ENCODE results near the gene SPIN1.

Gene SPIN1

GRCh38 chr9:88411471-88411870, 23.2 kb downstream of the SPIN1 start:
- Histone ChIP-seq H3K4me3 (ENCODE audit: low read depth, low read length) (no peak overlapping the region), H3K36me3 (ENCODE audit: control insufficient read depth in 2 of 2, insufficient read depth in 1 of 2, low read length in 2 of 2) (no peaks in the 10 kb centered on the region; a peak in 1 of 3 replicates), H3K4me1 (ENCODE audit: control insufficient read depth, insufficient read depth, low read length) (no peaks in the 10 kb centered on the region), H3K9me3 (ENCODE audit: control insufficient read depth, insufficient read depth, low read depth, low read length) (no peaks in the 10 kb centered on the region), H3K27ac (ENCODE audit: extremely low read depth, low read depth, low read length) (no peak overlapping the region)
- no peak for TF ChIP-seq TRIM28 (IDR thresholded peaks at IDR 0.05; ENCODE audit: borderline replicate concordance, low read length)
- no peak for TF ChIP-seq ZNF449 (tag by site-specific recombination; IDR thresholded peaks at IDR 0.05)
- no peak for TF ChIP-seq ZNF23 (tag by site-specific recombination; IDR thresholded peaks at IDR 0.05; ENCODE audit: borderline replicate concordance)
- no peak for TF ChIP-seq ZNF560 (tag by site-specific recombination; IDR thresholded peaks at IDR 0.05; ENCODE audit: borderline replicate concordance)
- TF ChIP-seq KLF17 (tag by site-specific recombination; IDR thresholded peaks at IDR 0.05), result no peak
- no peak for TF ChIP-seq HOXA7 (CRISPR knock-in tag; IDR thresholded peaks at IDR 0.05; ENCODE audit: borderline replicate concordance)
- no peak for TF ChIP-seq ZNF132 (tag by site-specific recombination; IDR thresholded peaks at IDR 0.05; ENCODE audit: borderline replicate concordance)
- TF ChIP-seq ZNF707 (tag by site-specific recombination; IDR thresholded peaks at IDR 0.05), result no peak
- no peak for TF ChIP-seq ZNF155 (tag by site-specific recombination; IDR thresholded peaks at IDR 0.05)
- TF ChIP-seq ZNF221 (tag by site-specific recombination; IDR thresholded peaks at IDR 0.05; ENCODE audit: borderline replicate concordance), result no peak
- no peak for TF ChIP-seq ZBTB49 (tag by site-specific recombination; IDR thresholded peaks at IDR 0.05; ENCODE audit: low read depth)
- TF ChIP-seq PBX3 (CRISPR knock-in tag; IDR thresholded peaks at IDR 0.05), result no peak
- no peak for TF ChIP-seq ZBTB7A (tag by site-specific recombination; IDR thresholded peaks at IDR 0.05; ENCODE audit: low read depth)
- ChIA-PET POLR2A (no interaction called here), CTCF (interaction anchor here (0.9 kb wide), 1 partner anchor 9 kb away, joined by 4 read pairs; no protein-coding TSS in a partner anchor)

GRCh38 chr9:88414298-88414697, 26.1 kb downstream of the SPIN1 start:
- Histone ChIP-seq H3K27ac (ENCODE audit: extremely low read depth, low read depth, low read length) (no peak overlapping the region), H3K4me1 (ENCODE audit: control insufficient read depth, insufficient read depth, low read length) (no peaks in the 10 kb centered on the region), H3K36me3 (ENCODE audit: control insufficient read depth in 2 of 2, insufficient read depth in 1 of 2, low read length in 2 of 2) (peaks cover 0 to 13% of the 10 kb centered on the region in 2 experiments; a peak in 2 of 3 replicates), H3K9me3 (ENCODE audit: control insufficient read depth, insufficient read depth, low read depth, low read length) (no peaks in the 10 kb centered on the region), H3K4me3 (ENCODE audit: low read depth, low read length) (no peak overlapping the region)
- TF ChIP-seq ZNF548 (tag by site-specific recombination; IDR thresholded peaks at IDR 0.05) (no peak), ZNF747 (tag by site-specific recombination; IDR thresholded peaks at IDR 0.05) (no peak), GLIS2 (tag by site-specific recombination; IDR thresholded peaks at IDR 0.05) (no peak), ZNF26 (tag by site-specific recombination; IDR thresholded peaks at IDR 0.05) (no peak), ZNF837 (tag by site-specific recombination; IDR thresholded peaks at IDR 0.05) (no peak), ZNF2 (tag by site-specific recombination; IDR thresholded peaks at IDR 0.05) (no peak), ZSCAN30 (tag by site-specific recombination; IDR thresholded peaks at IDR 0.05) (no peak), ZNF274 (IDR thresholded peaks at IDR 0.05; ENCODE audit: low read length) (no peak), ZNF274 (tag by site-specific recombination; IDR thresholded peaks at IDR 0.05; ENCODE audit: borderline replicate concordance) (no peak), YY2 (tag by site-specific recombination; IDR thresholded peaks at IDR 0.05) (no peak), ZFHX2 (tag by site-specific recombination; conservative IDR thresholded peaks at IDR 0.05) (no peak), SP2 (tag by site-specific recombination; IDR thresholded peaks at IDR 0.05) (no peak), ZNF292 (tag by site-specific recombination; IDR thresholded peaks at IDR 0.05; ENCODE audit: borderline replicate concordance, low read depth) (no peak), ZNF571 (tag by site-specific recombination; IDR thresholded peaks at IDR 0.05) (no peak)
- TF ChIP-seq, protein P1, sequence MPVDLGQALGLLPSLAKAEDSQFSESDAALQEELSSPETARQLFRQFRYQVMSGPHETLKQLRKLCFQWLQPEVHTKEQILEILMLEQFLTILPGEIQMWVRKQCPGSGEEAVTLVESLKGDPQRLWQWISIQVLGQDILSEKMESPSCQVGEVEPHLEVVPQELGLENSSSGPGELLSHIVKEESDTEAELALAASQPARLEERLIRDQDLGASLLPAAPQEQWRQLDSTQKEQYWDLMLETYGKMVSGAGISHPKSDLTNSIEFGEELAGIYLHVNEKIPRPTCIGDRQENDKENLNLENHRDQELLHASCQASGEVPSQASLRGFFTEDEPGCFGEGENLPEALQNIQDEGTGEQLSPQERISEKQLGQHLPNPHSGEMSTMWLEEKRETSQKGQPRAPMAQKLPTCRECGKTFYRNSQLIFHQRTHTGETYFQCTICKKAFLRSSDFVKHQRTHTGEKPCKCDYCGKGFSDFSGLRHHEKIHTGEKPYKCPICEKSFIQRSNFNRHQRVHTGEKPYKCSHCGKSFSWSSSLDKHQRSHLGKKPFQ (tag by site-specific recombination; IDR thresholded peaks at IDR 0.05), result no peak
- ChIA-PET POLR2A (no interaction called here), CTCF (no interaction called here)
